Aorta (tissue), 5 donors: ENCODE data around the gene CIB4. TPM values are rescaled to one million over a fixed set of nuclear protein-coding genes. Genes with fewer than 3 reads are reported as not detected.
A peak's percentile ranks its signal among the peaks of the same experiment; 100 is the strongest.

ENCODE experiments used
- ATAC-seq: fragments of 200-7000 bp; cut with Tn5 transposase; one replicate; pipeline ENCODE4 v1.9.1; 2022; ENCODE audit warnings: moderate library complexity; ENCODE audit not compliant: low FRiP score
- DNase-seq, 2 donors: peaks; one replicate each; pipeline ENCODE4 v3.0.0-alpha.2; 2020
- H3K27ac ChIP-seq, 2 donors: one replicate each; pipeline ENCODE4 v1.5.1; 2013; ENCODE audit warnings: low read length in 2 of 2, mild to moderate bottlenecking in 2 of 2, moderate library complexity in 2 of 2, control low read depth in 1 of 2, inconsistent platforms in 1 of 2, low read depth in 1 of 2
- H3K27me3 ChIP-seq, 2 donors: one replicate each; pipeline ENCODE4 v1.6.1; 2013; ENCODE audit warnings: control low read depth in 1 of 2, low read length in 1 of 2, mild to moderate bottlenecking in 1 of 2, moderate library complexity in 1 of 2; ENCODE audit not compliant: insufficient read depth in 2 of 2, control insufficient read depth in 1 of 2
- H3K36me3 ChIP-seq, 2 donors: one replicate each; pipeline ENCODE4 v1.6.1; 2013; ENCODE audit warnings: control low read depth in 1 of 2, low read length in 1 of 2, mild to moderate bottlenecking in 1 of 2; ENCODE audit not compliant: insufficient read depth in 2 of 2, control insufficient read depth in 1 of 2
- H3K4me1 ChIP-seq, 2 donors: one replicate each; pipeline ENCODE4 v1.6.1; 2013; ENCODE audit warnings: low read length in 2 of 2, control low read depth in 1 of 2, mild to moderate bottlenecking in 1 of 2, moderate library complexity in 1 of 2; ENCODE audit not compliant: insufficient read depth in 2 of 2, control insufficient read depth in 1 of 2
- H3K4me3 ChIP-seq, 2 donors: one replicate each; pipeline ENCODE4 v1.5.1; 2013; ENCODE audit warnings: low read length in 2 of 2, control low read depth in 1 of 2, mild to moderate bottlenecking in 1 of 2
- H3K9me3 ChIP-seq: one replicate; pipeline ENCODE4 v1.6.1; 2013; ENCODE audit warnings: mild to moderate bottlenecking, low read length; ENCODE audit not compliant: control insufficient read depth
- WGBS, 2 donors: extraction: QIAGEN DNeasy Blood & Tissue Kit; methylation state at CpG; one replicate each; pipeline ENCODE4 v1.1.7; 2013; 5-methylcytosine and 5-hydroxymethylcytosine counted together
- intact Hi-C, 2 donors: fragments of 100-400 bp; cut with DNase I; formaldehyde crosslinking; loops; one replicate each; pipeline versions ENCODE4 v1.14.2 to v1.15.0; 2022
- polyA plus RNA-seq, 2 donors: library from polyadenylated mRNA; stranded (reverse); fragments of 200-250 nt; gene quantifications; one replicate each; pipeline ENCODE4 v1.2.3, GENCODE V29; 2013
- total RNA-seq, 2 donors: library from RNA; stranded (reverse); fragmentation: NEBNext Ultra II Directional; extraction: Animal tissue kit (Norgen Biotek cat#: 25700); gene quantifications; one replicate each; pipeline ENCODE4 v1.2.1, GENCODE V29; 2021
- donor health status: healthy with polysubstance abuse.
- donor health status: Bipolar disorder and iron deficiency.
- donor health status: DM: no; HTN: no; CAD: no.
- donor health status: DM: no; HTN: no; CAD: no.
- donor health status: DM: yes; HTN: yes; CAD: no.

The CIB4 gene
- total and polyA plus RNA-seq, 4 donors = 0.60 TPM; not detected in 3

- peak in 1 of 2 donors; percentile 23 for DNase-seq
- Histone ChIP-seq H3K9me3 (no peaks in the 10 kb centered on the region), H3K36me3 (no peaks in the 10 kb centered on the region), H3K4me3 (no peak overlapping the region), H3K27me3 (no peaks in the 10 kb centered on the region), H3K4me1 (no peaks in the 10 kb centered on the region), H3K27ac (no peak overlapping the region)
- ATAC-seq = no peak
- WGBS, 2 donors = 90 to 94% methylated on average over 4 of the region's 4 CpGs
- intact Hi-C loops = loop anchor here (5.0 kb wide), 3 partner anchors 42 to 73 kb away; no protein-coding TSS in a partner anchor
Observed at GRCh38 chr2:26679867-26680266, 38.7 kb upstream of the CIB4 start.

GRCh38 chr2:26678035-26678434, 36.9 kb upstream of the CIB4 start:
- H3K36me3 ChIP-seq = no peaks in the 10 kb centered on the region
- DNase-seq = peak in 1 of 2 donors; percentile 1
- no peak for ATAC-seq
- WGBS, 2 donors = 81 to 82% methylated on average over 4 of the region's 4 CpGs
- no peaks in the 10 kb centered on the region for H3K4me1 ChIP-seq
- H3K27ac ChIP-seq = no peak overlapping the region
- intact Hi-C loops = loop anchor here in 1 of 2 donors (5.0 kb wide), 1 partner anchor 51 kb away; no protein-coding TSS in a partner anchor
- no peaks in the 10 kb centered on the region for H3K27me3 ChIP-seq
- H3K9me3 ChIP-seq = no peaks in the 10 kb centered on the region
- no peak overlapping the region for H3K4me3 ChIP-seq

- Histone ChIP-seq H3K4me3 (no peak overlapping the region), H3K9me3 (no peaks in the 10 kb centered on the region), H3K27me3 (no peaks in the 10 kb centered on the region), H3K27ac (no peak overlapping the region), H3K4me1 (no peaks in the 10 kb centered on the region), H3K36me3 (no peaks in the 10 kb centered on the region)
- 92 to 95% methylated on average over 6 of the region's 6 CpGs for WGBS, 2 donors
- intact Hi-C loops = loop anchor here in 1 of 2 donors (5.0 kb wide), 1 partner anchor 48 kb away; no protein-coding TSS in a partner anchor
- ATAC-seq = no peak
- peak in 1 of 2 donors; percentile 45 for DNase-seq
Observed at GRCh38 chr2:26675651-26676255, 34.6 kb upstream of the CIB4 start.

GRCh38 chr2:26674771-26675170, 33.6 kb upstream of the CIB4 start:
- DNase-seq (peak in 1 of 2 donors; percentile 48), ATAC-seq (no peak)
- WGBS, 2 donors = 94 to 95% methylated on average over 13 of the region's 13 CpGs
- Histone ChIP-seq H3K27me3 (no peaks in the 10 kb centered on the region), H3K4me1 (no peaks in the 10 kb centered on the region), H3K27ac (no peak overlapping the region), H3K9me3 (no peaks in the 10 kb centered on the region), H3K36me3 (no peaks in the 10 kb centered on the region), H3K4me3 (no peak overlapping the region)
- intact Hi-C loops = loop anchor here in 1 of 2 donors (5.0 kb wide), 1 partner anchor 47 kb away; no protein-coding TSS in a partner anchor

GRCh38 chr2:26674002-26674751, 33.0 kb upstream of the CIB4 start:
- 94 to 95% methylated on average over 14 of the region's 14 CpGs for WGBS, 2 donors
- Histone ChIP-seq H3K27ac (no peak overlapping the region), H3K27me3 (no peaks in the 10 kb centered on the region), H3K4me3 (no peak overlapping the region), H3K36me3 (no peaks in the 10 kb centered on the region), H3K4me1 (no peaks in the 10 kb centered on the region), H3K9me3 (no peaks in the 10 kb centered on the region)
- ATAC-seq (no peak), DNase-seq (peak in 1 of 2 donors; percentile 54)
- intact Hi-C loops = no loop called here

- no peak for ATAC-seq
Observed at GRCh38 chr2:26672818-26673393, 31.7 kb upstream of the CIB4 start.

GRCh38 chr2:26672112-26672817, 31.1 kb upstream of the CIB4 start:
- H3K27ac ChIP-seq = no peak overlapping the region
- intact Hi-C loops = no loop called here
- WGBS, 2 donors = 92 to 94% methylated on average over 11 of the region's 11 CpGs
- DNase-seq = peak in 1 of 2 donors; percentile 20
- H3K4me3 ChIP-seq = no peak overlapping the region
- no peaks in the 10 kb centered on the region for H3K36me3 ChIP-seq
- H3K27me3 ChIP-seq = no peaks in the 10 kb centered on the region
- no peaks in the 10 kb centered on the region for H3K9me3 ChIP-seq
- ATAC-seq = no peak
- no peaks in the 10 kb centered on the region for H3K4me1 ChIP-seq

More at GRCh38 chr2:26672818-26673393, 31.7 kb upstream of the CIB4 start:
- intact Hi-C loops = no loop called here
- Histone ChIP-seq H3K36me3 (no peaks in the 10 kb centered on the region), H3K4me3 (no peak overlapping the region), H3K27me3 (no peaks in the 10 kb centered on the region), H3K4me1 (no peaks in the 10 kb centered on the region), H3K27ac (no peak overlapping the region), H3K9me3 (no peaks in the 10 kb centered on the region)
- peak in 1 of 2 donors; percentile 52 for DNase-seq
- WGBS, 2 donors = 91 to 93% methylated on average over 9 of the region's 9 CpGs

GRCh38 chr2:26671691-26672090, 30.5 kb upstream of the CIB4 start:
- 95 to 99% methylated on average over 5 of the region's 5 CpGs for WGBS, 2 donors
- Histone ChIP-seq H3K4me3 (no peak overlapping the region), H3K9me3 (no peaks in the 10 kb centered on the region), H3K27ac (no peak overlapping the region), H3K27me3 (no peaks in the 10 kb centered on the region), H3K4me1 (no peaks in the 10 kb centered on the region), H3K36me3 (no peaks in the 10 kb centered on the region)
- DNase-seq (peak in 1 of 2 donors; percentile 17), ATAC-seq (no peak)
- intact Hi-C loops = no loop called here
